HepG2 (cell line): Measurements from ENCODE around the gene CHFR. TPM values are rescaled to one million over a fixed set of nuclear protein-coding genes. Genes with fewer than 3 reads are reported as not detected.

Source experiments
- AFF4 ChIP-seq: sonication (generic); formaldehyde crosslinking; IDR thresholded peaks from 2 replicates; pipeline ENCODE4 v1.4.0; 2020; ENCODE audit warnings: missing genetic modification reagents
- HBP1 ChIP-seq: IDR thresholded peaks from 2 replicates; pipeline ENCODE4 v1.6.1; 2016; ENCODE audit warnings: low read depth, control low read depth
- HMGA1 ChIP-seq: sonication (generic); formaldehyde crosslinking; conservative IDR thresholded peaks from 2 replicates; pipeline ENCODE4 v1.4.0; 2020; ENCODE audit warnings: missing genetic modification reagents
- IKZF1 ChIP-seq: fragments of 450-650 bp; IDR thresholded peaks from 2 replicates; pipeline ENCODE4 v1.7.1; 2016
- IKZF4 ChIP-seq: sonication (generic); formaldehyde crosslinking; IDR thresholded peaks from 2 replicates; pipeline ENCODE4 v1.5.1; 2020; ENCODE audit warnings: borderline replicate concordance, mild to moderate bottlenecking, low read depth, missing genetic modification reagents; ENCODE audit errors: not compliant biosample characterization
- JARID2 ChIP-seq: sonication (generic); formaldehyde crosslinking; IDR thresholded peaks from 2 replicates; pipeline ENCODE4 v1.8.1; 2023; ENCODE audit warnings: missing genetic modification reagents, inconsistent platforms; ENCODE audit not compliant: insufficient replicate concordance
- MED8 ChIP-seq: sonication (generic); formaldehyde crosslinking; IDR thresholded peaks from 2 replicates; pipeline ENCODE4 v1.8.1; 2023; ENCODE audit warnings: mild to moderate bottlenecking, missing genetic modification reagents; ENCODE audit not compliant: insufficient replicate concordance
- SMARCE1 ChIP-seq: fragments of 450-650 bp; IDR thresholded peaks from 2 replicates; pipeline ENCODE4 v1.6.1; 2017; ENCODE audit warnings: borderline replicate concordance
- SNRNP70 ChIP-seq: fragments of 200-400 bp; formaldehyde crosslinking; IDR thresholded peaks from 2 replicates; pipeline ENCODE4 v1.6.1; 2017; ENCODE audit warnings: mild to moderate bottlenecking, low read depth, low read length, moderate library complexity
- TOE1 ChIP-seq: sonication (generic); formaldehyde crosslinking; IDR thresholded peaks from 2 replicates; pipeline ENCODE4 v1.4.0; 2020; ENCODE audit warnings: mild to moderate bottlenecking, missing genetic modification reagents
- ZBTB2 ChIP-seq: sonication (generic); formaldehyde crosslinking; IDR thresholded peaks from 2 replicates; pipeline ENCODE4 v1.8.0; 2022; ENCODE audit warnings: low read depth, missing genetic modification reagents
- ZBTB49 ChIP-seq: sonication (generic); formaldehyde crosslinking; IDR thresholded peaks from 2 replicates; pipeline ENCODE4 v1.4.0; 2020; ENCODE audit warnings: missing genetic modification reagents, borderline replicate concordance
- ZBTB7B ChIP-seq: sonication (generic); formaldehyde crosslinking; IDR thresholded peaks from 2 replicates; pipeline ENCODE4 v1.4.0; 2020; ENCODE audit warnings: missing genetic modification reagents
- ZFP36L2 ChIP-seq: sonication (generic); formaldehyde crosslinking; IDR thresholded peaks from 2 replicates; pipeline ENCODE4 v1.4.0; 2020; ENCODE audit warnings: missing genetic modification reagents
- ZNF12 ChIP-seq: sonication (generic); formaldehyde crosslinking; IDR thresholded peaks from 2 replicates; pipeline ENCODE4 v1.5.0; 2020; ENCODE audit warnings: missing genetic modification reagents
- ZNF292 ChIP-seq: sonication (generic); formaldehyde crosslinking; IDR thresholded peaks from 2 replicates; pipeline ENCODE4 v1.8.1; 2022; ENCODE audit warnings: mild to moderate bottlenecking, low read depth, missing genetic modification reagents, borderline replicate concordance
- ZNF335 ChIP-seq: sonication (generic); formaldehyde crosslinking; IDR thresholded peaks from 2 replicates; pipeline ENCODE4 v1.4.0; 2020; ENCODE audit warnings: missing genetic modification reagents
- ZNF552 ChIP-seq: sonication (generic); formaldehyde crosslinking; IDR thresholded peaks from 2 replicates; pipeline ENCODE4 v1.9.0; 2022; ENCODE audit warnings: missing genetic modification reagents, mild to moderate bottlenecking, borderline replicate concordance
- ZNF607 ChIP-seq: sonication (generic); formaldehyde crosslinking; IDR thresholded peaks from 2 replicates; pipeline ENCODE4 v1.5.1; 2020; ENCODE audit warnings: missing genetic modification reagents, mild to moderate bottlenecking, borderline replicate concordance
- ZNF652 ChIP-seq: IDR thresholded peaks from 2 replicates; pipeline ENCODE4 v1.6.1; 2016; ENCODE audit warnings: low read depth, borderline replicate concordance
- ZNF678 ChIP-seq: sonication (generic); formaldehyde crosslinking; IDR thresholded peaks from 2 replicates; pipeline ENCODE4 v1.4.0; 2020; ENCODE audit warnings: mild to moderate bottlenecking, missing genetic modification reagents
- polyA plus RNA-seq, 8 experiments: library from polyadenylated mRNA; depleted of rRNA in 3 of 8; stranded (reverse) in 7 of 8; unstranded in 1 of 8; fragments of >200 nt; fragmentation: Illumina TruSeq in 4 of 8; extraction: Trizol in 4 of 8; gene quantifications; 2 replicates each; pipeline versions ENCODE4 v1.2.1 to v1.2.3, GENCODE V29; 2011 to 2016; ENCODE audit warnings: low read depth in 4 of 8, missing spikeins in 1 of 8, mixed read lengths in 1 of 8; ENCODE audit not compliant: insufficient read depth in 1 of 8
- total RNA-seq, 5 experiments: library from RNA; depleted of rRNA; stranded (reverse); fragments of >200 nt; fragmentation: Illumina TruSeq; extraction: Trizol; gene quantifications; 2 replicates each; pipeline ENCODE4 v1.2.3, GENCODE V29; 2016; ENCODE audit warnings: low read depth in 1 of 5

The CHFR gene
- total and polyA plus RNA-seq, 2 of the 13 experiments (the other 11 are each of a cell fraction or from before 2014, with no cell fraction given) = 21.4 to 21.5 TPM

GRCh38 chr12:132887513-132888351 lies at the start of gene CHFR (continued):
- TF ChIP-seq ZBTB2 (CRISPR knock-in tag) = no peak
- no peak for TF ChIP-seq HMGA1 (CRISPR knock-in tag)
- TF ChIP-seq ZNF652 = no peak
- peak; percentile 56 for TF ChIP-seq IKZF4 (CRISPR knock-in tag)
- no peak for TF ChIP-seq SNRNP70
- TF ChIP-seq ZNF607 = 0 out of 2 replicates have a peak, but pooled peaks have one; percentile 36
- no peak for TF ChIP-seq ZNF12
- no peak for TF ChIP-seq SMARCE1
- peak; percentile 84; the same call in 1 of the 2 replicates for TF ChIP-seq ZNF335
- TF ChIP-seq TOE1 (CRISPR knock-in tag) = no peak
- TF ChIP-seq AFF4 (CRISPR knock-in tag) = no peak
- TF ChIP-seq ZFP36L2 (CRISPR knock-in tag) = no peak
- TF ChIP-seq ZNF292 = no peak
- no peak for TF ChIP-seq ZBTB7B (CRISPR knock-in tag)
- TF ChIP-seq JARID2 (CRISPR knock-in tag) = no peak
- peak; percentile 26; the same call in 1 of the 2 replicates for TF ChIP-seq HBP1
- TF ChIP-seq ZNF678 (CRISPR knock-in tag) = 0 out of 2 replicates have a peak, but pooled peaks have one; percentile 63
- no peak for TF ChIP-seq ZBTB49
- TF ChIP-seq MED8 (CRISPR knock-in tag) = no peak
- TF ChIP-seq IKZF1 = no peak
- no peak for TF ChIP-seq ZNF552 (CRISPR knock-in tag)
